Fibroblast of mammary gland (primary cell): ENCODE results near the gene CADM4.
"Not testable (repeated sequence)": the region's sequence is repeated elsewhere in the genome, so short reads cannot be mapped to it uniquely, and the experiment has no call there.

Experiments
- DNase-seq: peaks from one replicate; pipeline ENCODE4 v3.0.0-alpha.2; 2010; ENCODE audit warnings: low read depth
- H3K4me3 ChIP-seq: 2 replicates; pipeline ENCODE4 v1.5.1; 2011; ENCODE audit warnings: low read depth, mild to moderate bottlenecking, low read length, moderate library complexity; ENCODE audit not compliant: control insufficient read depth
- CTCF ChIP-seq: conservative IDR thresholded peaks from 2 replicates; pipeline ENCODE4 v1.5.1; 2011; ENCODE audit warnings: low read depth, low read length, inconsistent platforms; ENCODE audit not compliant: control insufficient read depth, insufficient read depth

Gene CADM4

GRCh38 chr19:43639519-43640423, at the start of gene CADM4:
Gene CADM4, minus strand, starts transcription at chr19:43639850. Its CDS starts 60 bp downstream, at chr19:43639790.
- no peak for TF ChIP-seq CTCF
- DNase-seq, result no peak
- H3K4me3 ChIP-seq, result peak within 1 kb of the TSS; percentile 39

GRCh38 chr19:43688059-43688701, 48.5 kb upstream of the CADM4 start:
- TF ChIP-seq CTCF, result no peak
- H3K4me3 ChIP-seq, result no peak overlapping the region
- DNase-seq, result no peak

GRCh38 chr19:43687660-43687997, 48.0 kb upstream of the CADM4 start:
- TF ChIP-seq CTCF, result no peak
- DNase-seq, result no peak
- H3K4me3 ChIP-seq, result no peak overlapping the region

GRCh38 chr19:43684326-43684725, 44.7 kb upstream of the CADM4 start:
- no peak for TF ChIP-seq CTCF
- DNase-seq, result no peak
- H3K4me3 ChIP-seq, result no peak overlapping the region

- TF ChIP-seq CTCF, result no peak
- no peak for DNase-seq
- H3K4me3 ChIP-seq, result no peak overlapping the region
These were observed 44.3 kb upstream of the CADM4 start for GRCh38 chr19:43683905-43684304.

GRCh38 chr19:43682824-43683661, 43.4 kb upstream of the CADM4 start:
- no peak overlapping the region for H3K4me3 ChIP-seq
- TF ChIP-seq CTCF, result no peak
- DNase-seq, result no peak

- not testable (repeated sequence) for DNase-seq, H3K4me3 ChIP-seq
These were observed 42.6 kb upstream of the CADM4 start for GRCh38 chr19:43682269-43682668.
